GM18861 (cell line): ENCODE data around the gene MRPS15.

Source experiments
- ATAC-seq: cut with Tn5 transposase; IDR thresholded peaks from one replicate; pipeline ENCODE4 v1.9.1; 2021; ENCODE audit not compliant: unreplicated experiment

MRPS15 gene

DNA sequence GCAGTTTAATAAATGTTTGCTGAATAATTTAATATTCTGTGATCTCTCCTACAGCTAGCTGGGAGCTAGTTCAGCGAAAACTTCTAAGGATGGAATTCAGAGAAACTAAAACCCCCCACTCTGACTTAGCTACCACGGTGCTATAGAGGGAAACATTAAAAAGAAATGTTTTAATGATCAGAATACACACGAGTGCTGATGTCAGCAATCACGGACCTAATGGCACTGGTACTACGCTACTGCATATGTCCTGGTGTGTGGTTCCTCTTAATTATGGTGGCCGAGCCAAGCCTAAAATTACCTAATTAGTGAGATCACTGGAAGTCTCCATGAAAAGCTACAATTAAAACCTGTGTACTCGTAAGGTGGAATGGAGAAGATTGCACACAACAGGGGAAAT lies 42.5 kb downstream of the MRPS15 start:
- ATAC-seq = no peak

DNA sequence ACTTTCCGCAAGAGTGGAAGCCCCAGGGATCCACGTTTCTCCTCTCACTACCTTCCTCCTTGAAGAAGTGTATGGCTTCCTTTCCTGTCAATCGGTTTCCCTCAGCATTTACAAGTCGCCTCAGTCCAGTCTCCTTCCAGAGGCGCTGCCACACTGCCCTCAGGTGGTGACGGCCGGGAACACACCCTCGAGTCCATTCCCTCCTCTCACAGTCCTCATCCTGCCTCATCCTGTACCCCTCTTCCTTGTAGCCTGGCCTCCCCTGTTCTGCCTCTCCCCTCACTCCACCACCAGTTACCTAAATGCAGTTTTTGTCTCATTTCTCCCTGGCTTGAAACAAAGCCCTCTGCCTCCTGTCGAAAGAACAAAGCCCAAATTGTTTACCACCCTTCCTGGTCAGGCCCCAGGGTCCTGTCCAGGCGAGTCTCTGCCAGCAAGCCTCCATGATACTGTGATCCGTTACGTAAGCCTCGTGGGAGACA lies 43.3 kb downstream of the MRPS15 start:
- no peak for ATAC-seq

DNA sequence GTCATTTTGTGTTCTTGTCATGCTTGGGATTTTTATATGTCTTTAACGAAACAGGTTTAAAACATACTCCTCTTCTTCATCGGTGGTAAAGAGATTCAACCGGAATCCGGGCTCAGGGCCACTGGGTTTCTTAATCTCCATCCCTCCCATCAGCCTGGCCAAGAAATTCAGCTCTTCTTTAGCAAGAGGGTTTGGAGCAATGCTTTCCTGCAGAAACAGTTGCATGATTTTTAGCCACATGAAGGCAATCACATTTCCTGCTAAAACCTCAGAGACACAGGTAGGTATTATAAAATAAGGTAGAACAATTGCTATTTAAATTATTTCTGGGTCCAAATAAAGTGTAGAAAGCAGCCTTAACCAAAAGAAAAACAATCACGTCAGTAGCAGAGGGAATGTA lies 43.8 kb downstream of the MRPS15 start:
- no peak for ATAC-seq

DNA sequence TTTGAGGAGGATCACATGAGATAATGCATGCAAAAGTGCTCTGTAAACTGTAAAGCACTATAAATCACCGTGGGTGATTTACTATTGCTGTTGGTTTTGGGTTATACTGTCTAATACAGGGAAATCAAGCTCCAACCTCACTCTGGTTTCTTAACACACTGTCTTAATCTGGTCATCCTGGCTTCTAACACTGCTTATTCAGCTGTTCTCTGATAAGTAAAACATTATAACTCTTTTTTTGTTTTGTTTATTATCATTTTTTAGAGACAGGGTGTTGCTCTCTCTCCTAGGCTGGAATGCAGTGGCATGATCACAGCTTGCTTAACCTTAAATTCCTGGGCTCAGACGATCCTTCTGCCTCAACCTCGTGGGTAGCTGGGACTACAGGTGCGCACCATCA lies 44.6 kb downstream of the MRPS15 start:
- no peak for ATAC-seq

DNA sequence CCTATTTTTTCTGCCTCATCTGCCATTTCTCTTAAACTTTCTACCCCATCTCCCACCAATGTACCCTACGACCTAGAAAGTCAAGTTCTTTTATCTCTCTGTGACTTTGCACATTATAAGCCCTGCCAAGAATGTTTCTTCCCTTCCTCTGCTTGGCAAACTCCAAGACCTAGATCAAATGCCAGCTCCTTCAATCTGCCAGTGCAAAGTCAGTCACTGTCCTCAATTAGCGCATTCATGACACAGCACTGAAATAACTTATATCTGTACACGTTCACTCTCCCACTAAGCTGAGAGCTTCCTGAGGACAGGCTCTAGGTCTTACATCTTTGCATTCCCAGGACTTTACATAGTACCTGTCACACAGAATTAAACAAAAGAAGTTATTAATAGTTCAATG lies 45.0 kb downstream of the MRPS15 start:
- no peak for ATAC-seq

DNA sequence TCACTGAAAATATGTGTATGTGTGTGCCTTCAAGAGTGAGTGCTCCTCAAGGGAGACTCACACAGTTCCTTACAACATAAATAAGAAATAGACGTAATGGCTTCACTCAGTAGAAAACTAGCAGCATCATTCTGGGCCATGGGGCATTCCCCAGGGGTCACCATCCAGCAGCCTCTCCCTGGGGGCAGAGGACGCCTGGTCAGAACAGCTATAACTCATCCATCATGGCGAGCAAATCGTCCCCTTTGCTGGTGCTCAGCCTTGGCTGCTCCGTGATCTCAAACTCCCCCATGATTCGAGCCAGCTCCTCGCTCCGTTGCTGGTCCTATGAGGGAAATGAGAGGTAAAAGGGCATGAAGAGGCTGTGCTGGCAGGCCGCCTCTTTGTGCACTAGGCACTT lies 46.3 kb downstream of the MRPS15 start:
- no peak for ATAC-seq

DNA sequence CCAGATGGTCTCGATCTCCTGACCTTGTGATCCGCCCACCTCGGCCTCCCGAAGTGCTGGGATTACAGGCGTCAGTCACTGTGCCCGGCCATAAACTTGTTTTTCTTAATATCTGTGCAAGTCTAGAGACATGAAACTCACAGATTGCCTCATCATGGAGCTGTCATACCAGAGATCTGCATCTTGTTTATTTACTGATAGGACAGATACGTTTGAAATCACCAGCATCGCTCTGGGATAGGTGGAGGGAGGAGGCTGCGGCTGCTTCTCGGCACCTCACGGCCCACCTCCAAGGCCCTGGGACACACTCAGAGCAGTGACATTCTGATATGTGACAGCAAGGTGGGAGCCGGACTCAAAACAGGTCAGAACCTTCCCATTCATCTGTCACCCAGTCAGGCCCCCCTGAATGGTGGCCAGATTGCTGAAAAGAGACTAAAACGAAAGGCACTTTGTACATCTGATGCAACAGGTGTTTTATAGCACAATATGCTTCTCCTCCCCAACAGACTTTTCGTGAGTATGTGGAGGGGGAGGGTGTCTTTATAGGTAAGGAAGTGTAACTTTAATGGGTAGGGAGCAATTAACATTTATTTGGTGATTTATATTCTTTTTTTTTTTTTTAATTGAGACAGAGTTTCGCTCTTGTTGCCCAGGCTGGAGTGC lies 48.4 kb downstream of the MRPS15 start:
- no peak for ATAC-seq

DNA sequence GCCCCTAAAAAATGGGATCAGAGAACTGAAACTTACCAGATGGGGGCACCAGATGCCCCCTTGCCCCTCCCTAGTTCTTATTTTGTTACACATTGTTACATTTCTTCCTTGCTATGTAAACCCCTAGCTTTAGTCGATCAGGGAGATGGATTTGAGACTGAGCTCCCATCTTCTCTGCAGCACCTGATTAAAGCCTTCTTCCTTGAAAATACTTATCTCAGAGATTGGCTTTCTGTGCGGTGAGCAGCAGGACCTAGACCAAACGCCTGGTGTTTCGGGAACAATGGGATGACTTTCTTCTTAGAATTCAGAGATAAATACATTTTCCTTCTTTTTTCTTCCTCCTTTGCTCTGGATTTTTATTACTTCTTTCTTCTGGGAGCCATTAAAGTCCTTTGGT lies 49.8 kb downstream of the MRPS15 start:
- ATAC-seq = no peak

DNA sequence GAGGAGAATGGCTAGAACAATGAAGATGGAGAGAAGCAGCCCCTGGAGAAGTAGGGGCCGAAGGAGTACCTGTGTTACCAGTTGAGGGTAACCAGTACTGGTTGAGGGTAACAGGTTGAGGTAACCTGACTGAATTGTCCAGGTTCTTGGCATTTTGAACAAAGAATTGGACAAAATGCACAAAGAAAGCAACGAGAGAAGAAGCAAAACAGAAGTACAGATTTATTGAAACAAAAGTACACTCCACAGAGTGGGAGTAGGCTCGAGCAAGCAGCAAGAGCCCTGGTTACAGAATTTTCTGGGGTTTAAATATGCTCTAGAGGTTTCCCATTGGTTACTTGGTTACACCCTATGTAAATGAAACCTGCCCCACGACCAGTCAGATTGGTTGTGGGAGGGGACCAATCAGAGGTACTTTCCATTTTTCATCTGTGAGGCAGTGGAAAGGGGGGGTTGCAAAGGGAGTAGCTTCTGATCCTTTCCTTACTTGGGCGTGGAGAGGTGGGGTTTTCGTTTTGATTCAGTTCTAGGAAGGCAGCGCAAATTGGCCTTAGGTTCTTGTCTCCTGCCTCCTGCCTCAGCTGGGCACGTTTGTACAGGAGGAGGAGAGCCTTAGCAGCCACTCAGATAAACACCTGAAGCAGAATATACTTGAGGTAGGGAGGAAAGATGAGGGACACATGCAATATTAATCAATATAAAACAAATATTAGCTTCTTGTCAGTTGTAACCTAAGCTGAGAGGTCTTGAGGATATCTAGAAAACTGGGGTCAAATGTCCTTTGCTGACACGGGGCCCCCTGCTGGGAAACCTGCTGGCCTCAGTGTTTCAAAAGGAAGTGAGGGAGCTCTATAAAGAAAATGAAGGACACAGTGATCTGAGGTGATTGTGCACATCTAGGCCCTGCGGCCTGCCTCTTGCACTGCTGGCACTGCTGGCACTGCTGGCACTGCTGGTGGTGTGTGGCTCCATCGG lies 52.2 kb downstream of the MRPS15 start:
- ATAC-seq = no peak

DNA sequence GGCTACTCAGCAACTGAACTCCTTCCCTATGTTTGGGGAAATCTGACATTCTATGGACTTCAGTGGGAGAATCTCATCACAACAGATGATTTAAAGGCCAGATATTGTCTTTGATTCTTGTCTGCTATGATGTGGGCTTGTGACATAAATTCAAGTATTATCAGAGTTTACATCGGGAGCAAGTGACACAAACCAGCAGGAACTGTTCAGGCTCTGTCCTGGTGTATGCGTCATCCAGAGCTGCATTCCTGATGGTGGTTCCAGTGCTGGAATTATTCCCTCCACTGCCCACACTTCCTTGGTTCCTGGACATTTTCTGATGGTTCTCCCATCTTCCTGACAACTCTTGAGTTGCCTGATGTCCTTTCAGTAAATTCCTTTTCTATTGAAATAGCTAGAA lies 55.7 kb downstream of the MRPS15 start:
- no peak for ATAC-seq

DNA sequence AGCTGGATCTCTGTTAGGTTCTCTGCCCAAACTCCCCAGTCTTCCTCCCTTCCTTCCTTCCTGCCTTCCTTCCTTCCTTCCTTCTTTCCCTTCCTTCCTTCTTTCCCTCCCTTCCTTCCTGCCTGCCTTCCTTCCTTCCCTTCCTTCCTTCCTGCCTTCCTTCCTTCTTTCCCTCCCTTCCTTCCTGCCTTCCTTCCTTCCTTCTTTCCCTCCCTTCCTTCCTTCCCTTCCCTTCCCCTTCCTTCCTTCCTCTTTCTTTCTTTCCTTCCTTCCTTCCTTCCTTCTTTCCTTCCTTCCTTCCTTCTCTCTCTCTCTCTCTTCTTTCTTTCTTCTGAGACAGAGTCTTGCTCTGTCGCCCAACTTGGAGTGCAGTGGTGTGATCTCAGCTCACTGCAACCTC lies 57.7 kb downstream of the MRPS15 start:
- no peak for ATAC-seq
